HG03039 (cell line): ENCODE data around the gene LRG1.

ENCODE experiments used
- ATAC-seq: cut with Tn5 transposase; IDR thresholded peaks from one replicate; pipeline ENCODE4 v1.9.1; 2021; ENCODE audit warnings: mild to moderate bottlenecking, moderate library complexity; ENCODE audit not compliant: unreplicated experiment

LRG1 gene

GRCh38 chr19:4539693-4540581 lies at the start of gene LRG1:
LRG1 (minus strand) TSS chr19:4540036; CDS start chr19:4540013, 23 bp downstream.
- no peak for ATAC-seq

GRCh38 chr19:4588291-4588761 lies 48.5 kb upstream of the LRG1 start:
- ATAC-seq, result no peak

DNA sequence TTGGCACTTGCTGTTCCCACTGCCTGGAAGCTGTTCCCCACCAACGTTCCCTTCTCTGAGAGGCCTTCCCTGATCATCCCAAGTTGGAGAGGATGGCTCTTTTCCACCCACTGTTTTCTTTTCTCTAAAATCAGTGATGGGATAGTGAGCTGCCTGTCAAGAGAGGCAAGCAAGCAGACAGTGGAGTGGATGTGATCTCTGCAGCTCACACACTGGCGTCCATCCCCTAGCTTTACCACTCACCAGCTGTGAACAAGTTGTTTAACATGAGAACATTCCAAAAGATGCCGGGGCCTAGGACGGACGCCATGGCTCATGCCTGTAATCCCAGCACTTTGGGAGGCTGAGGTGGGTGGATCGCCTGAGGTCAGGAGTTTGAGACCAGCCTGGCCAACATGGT lies 47.7 kb upstream of the LRG1 start:
- ATAC-seq, result no peak

GRCh38 chr19:4586691-4587090 lies 46.9 kb upstream of the LRG1 start:
- no peak for ATAC-seq

DNA sequence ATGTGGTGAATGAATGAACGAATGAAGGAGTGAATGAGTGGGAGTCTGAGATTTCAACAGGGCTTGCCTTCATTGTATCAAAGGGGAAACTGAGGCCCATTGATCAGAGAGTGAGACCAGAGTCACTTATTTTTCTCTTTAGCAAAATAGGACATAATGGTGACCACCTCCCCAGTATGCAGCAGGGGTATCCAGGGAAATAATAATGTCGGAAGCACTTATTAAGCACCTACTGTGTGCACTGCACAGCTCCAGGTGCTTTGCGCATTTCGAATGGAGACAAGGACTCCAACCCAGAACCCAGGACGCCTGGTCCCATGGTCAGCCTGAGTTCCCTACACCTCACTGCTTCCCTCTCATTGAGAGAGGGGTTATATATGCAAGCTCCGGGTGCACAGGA lies 46.4 kb upstream of the LRG1 start:
- ATAC-seq, result no peak

DNA sequence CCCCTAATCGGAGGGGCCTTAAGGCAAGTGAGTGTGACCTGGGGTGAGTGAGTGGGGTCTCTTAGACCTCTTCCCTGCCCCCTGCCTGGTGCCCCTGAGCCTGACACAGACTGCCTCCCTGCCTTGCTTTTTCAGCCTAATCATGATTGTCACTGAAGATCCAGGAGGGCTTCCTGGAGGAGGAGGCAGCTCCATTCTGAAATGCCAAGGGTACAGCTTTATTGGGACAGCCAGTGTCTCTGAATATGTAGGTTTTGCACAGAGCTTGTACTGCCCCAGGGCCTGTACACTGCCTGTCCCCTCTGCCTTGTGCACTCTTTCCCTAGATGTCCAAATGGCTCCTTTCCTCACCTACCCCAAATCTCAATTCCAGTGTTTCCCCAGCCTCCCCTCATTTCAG lies 45.7 kb upstream of the LRG1 start:
- ATAC-seq, result no peak

GRCh38 chr19:4584670-4585460 lies 45.0 kb upstream of the LRG1 start:
- ATAC-seq, result no peak

DNA sequence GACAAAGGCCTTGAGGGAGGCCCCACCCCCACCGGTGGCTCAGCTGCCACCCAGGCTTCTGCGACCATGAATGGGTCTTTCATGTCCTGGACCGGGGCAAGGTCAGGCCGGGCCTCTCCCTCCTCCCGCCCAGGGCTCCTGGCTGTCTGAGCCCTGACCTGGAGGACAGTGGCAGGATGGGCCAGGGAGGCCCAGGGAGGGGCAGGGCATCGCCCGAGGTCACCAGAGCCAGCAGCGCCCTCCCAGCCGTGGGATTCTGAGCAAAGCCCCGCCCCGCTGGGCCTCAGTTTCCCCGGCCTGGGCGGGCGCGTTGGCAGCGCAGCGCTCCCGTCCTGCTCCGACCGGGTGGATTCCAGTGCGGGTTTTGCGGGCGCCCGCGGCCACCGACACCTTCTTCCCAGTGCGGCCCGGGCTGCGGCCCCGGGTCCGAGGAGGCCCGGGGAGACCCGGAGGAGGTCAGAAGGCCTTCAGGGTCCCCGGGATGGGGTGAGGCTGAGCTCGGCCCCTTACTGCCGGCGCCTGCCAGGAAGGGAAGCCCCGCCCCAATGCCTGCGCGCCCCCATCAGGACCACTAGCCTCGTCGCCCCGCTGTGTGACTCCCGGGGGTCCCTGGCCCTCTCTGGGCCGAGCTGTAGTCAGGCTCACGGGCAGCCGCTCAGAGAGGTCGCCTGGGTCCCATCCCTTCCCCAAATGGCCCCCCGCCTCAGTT lies 44.3 kb upstream of the LRG1 start:
- ATAC-seq, result no peak

- no peak for ATAC-seq
Observed at GRCh38 chr19:4582980-4583842, 43.4 kb upstream of the LRG1 start.

DNA sequence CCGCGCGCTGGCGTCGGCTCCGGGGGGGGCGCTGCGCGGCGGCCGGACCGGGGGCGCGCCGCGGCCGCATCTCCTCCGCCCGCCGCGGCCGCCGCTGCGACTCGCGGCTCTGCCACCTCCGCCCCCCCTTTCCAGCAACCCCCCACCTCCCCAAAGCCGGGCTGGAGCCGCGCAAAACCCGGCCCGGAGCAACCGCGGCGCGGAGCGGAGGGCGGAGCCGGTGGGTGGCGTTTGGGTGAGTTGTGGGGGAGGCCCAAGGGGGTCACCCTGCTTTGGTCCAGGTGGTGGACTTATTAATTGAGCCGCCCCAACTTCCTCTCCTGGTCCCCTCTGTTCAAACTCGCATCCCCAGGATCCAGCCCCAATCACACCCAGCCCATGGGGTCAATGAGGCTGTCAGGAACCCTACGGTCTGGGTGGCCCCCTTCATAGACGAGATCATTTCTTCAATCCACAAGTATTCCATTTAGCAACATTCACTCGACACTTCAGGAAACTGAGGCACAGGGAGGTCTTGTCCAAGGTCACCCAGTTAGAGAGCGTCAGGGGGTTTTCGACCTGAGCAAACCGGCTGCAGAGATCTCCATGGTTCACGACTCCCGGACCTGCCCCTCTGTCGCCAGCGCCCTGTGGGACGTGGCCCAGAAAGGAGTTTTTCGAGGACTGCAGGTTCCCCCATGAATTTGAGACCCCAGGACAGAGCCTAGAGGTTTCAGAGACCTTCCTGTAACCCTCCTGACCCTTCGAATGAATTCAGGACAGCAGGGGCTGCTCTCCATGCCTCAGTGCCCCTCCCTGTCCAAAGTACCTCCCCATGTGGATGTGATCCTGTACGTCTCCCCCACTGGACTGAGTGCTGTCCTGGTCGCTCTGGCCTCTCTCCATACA lies 42.1 kb upstream of the LRG1 start:
- no peak for ATAC-seq

- ATAC-seq, result no peak
Observed at GRCh38 chr19:4580961-4581665, 41.3 kb upstream of the LRG1 start.

- no peak for ATAC-seq
Observed at GRCh38 chr19:4580021-4580901, 40.4 kb upstream of the LRG1 start.

DNA sequence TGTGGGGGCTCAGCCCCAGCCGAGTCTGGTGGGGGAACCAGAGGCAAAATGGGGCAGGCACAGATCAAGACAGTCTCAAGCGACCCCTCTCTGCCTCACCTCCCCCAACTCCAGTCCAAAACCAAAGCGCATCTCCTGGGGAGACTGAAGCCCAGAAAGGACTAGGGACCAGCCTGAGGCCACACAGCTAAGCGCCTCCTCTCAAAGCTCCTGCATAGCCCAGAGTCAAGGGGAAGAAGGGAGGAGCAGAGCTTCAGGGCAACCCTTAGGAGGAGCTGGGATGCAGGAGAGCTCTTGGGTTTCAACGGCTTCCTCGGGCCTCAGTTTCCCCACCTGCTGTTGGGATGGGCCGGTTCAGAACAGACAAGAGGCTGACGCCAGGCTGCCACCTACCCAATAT lies 39.6 kb upstream of the LRG1 start:
- ATAC-seq, result no peak

- ATAC-seq, result no peak
Observed at GRCh38 chr19:4578552-4579248, 38.9 kb upstream of the LRG1 start.

- ATAC-seq, result no peak
Observed at GRCh38 chr19:4577020-4577782, 37.4 kb upstream of the LRG1 start.
